SHP77 treated with DMSO at 0.1 percent for 48 hours (cell line): Measurements from ENCODE around the gene IFI27L2.

Experiments used
- DNase-seq: peaks from one replicate; lab custom pipeline; 2025; lab: John Stamatoyannopoulos, UW

Gene IFI27L2

DNA sequence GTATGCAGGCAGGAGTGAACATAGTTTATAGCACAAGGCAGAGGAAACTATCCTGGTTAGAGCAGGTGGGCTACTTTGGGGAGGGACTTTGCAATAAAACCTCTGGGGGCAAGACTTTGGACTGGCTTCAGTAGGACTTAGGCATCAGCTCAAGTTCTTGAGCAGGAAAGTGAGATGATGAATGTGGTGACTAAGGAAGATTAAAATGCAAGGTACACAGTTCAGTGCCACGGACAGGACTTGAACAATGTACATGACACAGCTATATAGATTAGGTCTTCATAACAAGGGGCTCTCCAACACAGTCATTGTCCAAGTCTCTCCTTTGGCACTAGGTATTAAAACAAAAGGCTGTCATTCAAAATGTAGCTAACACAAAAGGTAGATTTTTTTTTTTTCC lies 23.3 kb upstream of the IFI27L2 start:
- no peak for DNase-seq

DNA sequence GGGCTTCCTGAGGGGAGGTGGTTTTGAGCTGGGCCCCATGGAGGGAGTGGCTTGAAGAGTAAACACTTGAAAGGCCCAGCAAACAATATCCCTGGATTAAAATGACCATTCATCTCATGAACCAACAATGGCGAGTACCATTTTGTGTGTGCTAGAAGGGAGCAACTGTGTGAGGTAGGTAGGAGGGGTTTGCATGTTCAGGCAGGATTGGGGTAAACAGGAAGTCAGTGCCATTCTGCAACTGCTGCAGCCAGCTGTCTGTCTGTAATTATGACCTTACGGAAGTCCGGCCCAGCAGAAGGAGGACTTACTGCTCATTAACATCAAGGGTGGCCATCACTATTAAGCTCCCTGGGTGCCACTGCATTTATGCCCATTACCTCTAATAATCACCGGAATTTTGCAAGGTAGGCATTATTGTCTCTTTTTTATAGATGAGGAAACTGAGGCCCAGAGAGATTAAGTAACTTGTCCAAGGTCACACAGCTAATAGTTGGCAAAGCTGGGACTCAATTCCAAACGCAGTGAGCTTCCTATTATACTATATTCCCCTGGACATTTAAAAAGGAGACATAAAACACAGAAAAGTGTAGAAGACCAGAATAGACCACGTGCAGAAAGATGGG lies 16.6 kb upstream of the IFI27L2 start:
- DNase-seq: peak; percentile 95

DNA sequence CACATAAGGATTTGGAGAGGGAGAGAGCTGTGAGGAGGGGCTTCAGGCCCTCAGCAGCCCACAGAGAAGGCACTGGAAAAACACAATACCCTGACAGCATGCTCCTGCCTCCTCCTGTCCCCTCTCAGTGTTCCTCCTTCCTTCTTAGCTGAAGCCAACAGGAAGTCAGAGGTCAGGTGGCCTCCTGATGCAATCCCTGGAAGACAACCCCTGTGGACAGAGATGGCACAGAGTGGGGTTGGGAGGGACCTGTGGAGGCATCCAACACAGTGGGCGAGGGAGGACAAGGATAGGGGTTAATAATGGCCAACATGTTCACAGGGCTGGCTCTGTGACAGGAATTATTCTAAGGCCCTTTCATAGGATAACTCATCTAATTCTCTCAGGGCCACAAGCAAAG lies 15.4 kb upstream of the IFI27L2 start:
- DNase-seq: no peak

DNA sequence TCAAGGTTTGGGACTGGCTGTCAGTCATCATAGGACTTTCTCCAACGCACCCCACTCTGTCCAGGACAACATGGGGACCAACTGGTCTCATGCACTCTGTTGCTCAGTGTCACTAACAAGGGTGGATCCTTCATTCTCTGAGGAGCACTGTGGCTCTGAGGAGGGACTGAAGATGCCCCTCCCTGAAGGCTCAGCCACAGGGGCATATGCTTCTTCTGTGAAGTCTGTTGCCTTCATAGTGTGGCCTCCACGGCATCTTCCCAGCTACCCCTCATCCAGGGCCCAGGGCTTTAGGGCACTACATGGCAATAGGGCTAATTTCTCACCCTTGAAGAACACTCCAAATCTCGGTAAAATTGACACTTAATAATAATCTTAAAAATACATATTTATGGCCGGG lies 14.3 kb upstream of the IFI27L2 start:
- DNase-seq: no peak

DNA sequence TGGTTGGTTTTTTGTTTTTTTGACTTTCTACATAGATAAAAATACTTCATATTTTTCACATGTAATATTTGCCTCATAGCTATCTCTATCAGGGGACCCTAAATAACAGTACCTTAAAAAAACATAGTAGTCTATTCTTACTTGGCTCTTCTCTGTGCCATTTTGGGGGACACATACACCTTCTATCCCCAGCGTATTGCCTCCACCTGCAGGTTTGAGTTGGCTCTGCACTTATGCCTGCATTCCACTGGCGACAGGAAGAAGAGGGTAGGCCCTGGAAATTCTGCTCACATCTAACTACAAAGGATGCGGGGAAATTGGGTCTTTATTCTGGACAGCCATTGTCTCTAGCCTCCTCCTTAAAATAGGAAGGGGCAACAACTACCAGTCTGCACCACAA lies 13.8 kb upstream of the IFI27L2 start:
- DNase-seq: no peak

DNA sequence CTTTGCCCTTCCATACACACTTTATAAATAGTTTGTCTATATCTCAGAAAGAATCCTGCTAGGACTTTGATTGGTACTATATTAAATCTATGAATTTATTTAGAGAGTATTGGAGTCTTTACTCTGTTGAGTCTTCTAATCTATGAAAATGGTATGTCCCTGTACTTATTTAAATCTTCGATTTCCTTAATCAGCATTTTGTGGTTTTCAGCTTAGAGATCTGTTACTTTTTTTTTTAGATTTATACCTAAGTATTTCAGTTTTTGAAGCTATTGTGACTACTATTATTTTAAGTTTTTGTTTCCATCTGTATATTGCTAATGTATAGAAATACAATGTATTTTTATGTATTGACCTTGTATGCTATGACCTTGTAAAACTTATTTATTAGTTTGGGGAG lies 13.4 kb upstream of the IFI27L2 start:
- no peak for DNase-seq

DNA sequence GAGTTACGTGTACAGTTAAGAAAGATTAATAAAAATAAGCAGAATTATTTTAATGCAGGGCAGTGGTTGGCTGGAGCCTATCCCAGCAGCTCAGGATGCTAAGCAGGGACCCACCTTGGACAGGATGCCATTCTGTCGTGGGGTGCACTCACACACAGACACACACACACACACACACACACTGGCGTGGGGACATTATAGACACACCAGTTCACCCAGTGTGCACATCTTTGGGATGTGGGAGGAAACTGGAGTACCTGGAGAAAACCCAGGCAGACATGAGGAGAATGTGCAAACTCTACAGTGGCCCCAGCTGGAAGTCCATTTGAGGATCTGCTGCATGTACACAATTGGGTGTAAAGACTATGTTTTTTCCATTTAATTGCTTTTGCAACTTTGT lies 12.8 kb upstream of the IFI27L2 start:
- DNase-seq: no peak

DNA sequence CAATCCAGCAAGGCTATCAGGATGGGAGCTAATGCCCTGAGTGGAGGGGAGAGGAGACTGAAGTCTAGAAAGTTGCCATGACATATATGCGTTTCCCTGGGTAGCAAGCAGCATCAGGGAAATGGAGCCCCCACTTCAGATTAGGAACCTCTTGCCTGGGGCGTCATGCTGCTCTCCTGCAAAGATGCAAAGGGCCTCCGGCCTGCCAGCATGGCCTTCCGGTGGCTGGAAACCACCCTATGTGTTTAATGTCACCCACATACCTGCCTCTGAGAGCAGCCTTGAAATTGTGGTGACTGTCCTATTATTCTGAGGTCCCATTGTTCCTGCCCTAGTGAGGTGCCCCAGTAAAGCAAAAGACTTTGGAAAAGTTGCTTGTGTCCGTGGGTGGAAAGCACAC lies 10.0 kb upstream of the IFI27L2 start:
- no peak for DNase-seq

GRCh38 chr14:94139006-94139405 lies 9.6 kb upstream of the IFI27L2 start:
- no peak for DNase-seq

DNA sequence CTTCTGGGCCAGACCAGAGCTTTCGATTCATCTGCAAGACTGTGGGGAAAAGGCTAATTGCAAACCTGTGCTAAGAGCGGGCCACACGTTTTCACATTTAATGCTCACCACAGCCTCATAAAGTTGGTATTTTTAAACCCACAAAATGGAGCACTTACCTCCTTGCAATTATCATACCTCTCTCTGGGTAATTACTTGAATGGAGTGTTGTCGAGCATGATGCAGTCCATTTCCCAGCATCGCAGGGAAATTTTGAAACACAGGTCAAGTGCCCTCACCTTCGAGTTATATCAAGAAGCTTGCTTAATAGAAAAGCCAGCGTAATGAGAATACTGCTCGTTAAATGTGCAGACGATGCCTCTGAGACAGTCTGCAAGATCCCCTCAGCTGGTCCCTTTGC lies 8.8 kb upstream of the IFI27L2 start:
- DNase-seq: no peak

DNA sequence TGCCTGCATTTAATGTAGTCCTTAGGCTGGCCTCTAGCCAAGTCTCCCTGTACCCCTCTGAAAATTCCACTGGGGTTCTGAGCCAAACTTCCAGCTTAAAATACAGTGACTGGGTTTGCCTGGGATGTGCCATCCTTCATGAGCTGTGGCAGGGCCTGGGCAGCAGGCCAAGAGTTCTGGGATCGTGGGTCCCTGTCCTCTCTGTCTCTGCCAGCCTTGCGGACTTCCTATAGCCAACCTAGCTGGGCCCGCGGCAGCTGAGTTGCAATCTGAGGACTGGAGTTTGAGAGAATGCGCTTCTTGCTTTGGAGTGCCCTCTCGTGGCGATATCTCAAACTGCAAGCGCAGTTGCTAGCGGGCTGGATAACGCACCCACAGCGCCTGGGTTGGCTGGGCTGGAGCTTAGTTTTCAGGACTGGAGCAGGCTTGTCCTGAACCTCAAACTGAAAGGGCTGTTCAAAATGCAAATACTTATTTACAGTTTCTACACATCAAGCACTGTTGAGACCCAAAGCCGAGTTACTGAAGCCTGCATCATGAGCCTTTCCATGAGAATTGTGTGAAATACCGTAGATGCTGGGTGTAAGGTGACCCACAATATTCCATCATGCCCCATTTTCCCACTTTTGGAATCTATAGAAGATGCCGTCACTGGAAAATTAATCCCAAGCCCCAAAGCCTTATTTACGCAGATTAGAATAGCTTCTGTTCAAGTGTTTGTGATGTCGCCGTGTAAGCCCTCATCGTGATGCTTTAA lies 7.3 kb upstream of the IFI27L2 start:
- peak; percentile 79 for DNase-seq

DNA sequence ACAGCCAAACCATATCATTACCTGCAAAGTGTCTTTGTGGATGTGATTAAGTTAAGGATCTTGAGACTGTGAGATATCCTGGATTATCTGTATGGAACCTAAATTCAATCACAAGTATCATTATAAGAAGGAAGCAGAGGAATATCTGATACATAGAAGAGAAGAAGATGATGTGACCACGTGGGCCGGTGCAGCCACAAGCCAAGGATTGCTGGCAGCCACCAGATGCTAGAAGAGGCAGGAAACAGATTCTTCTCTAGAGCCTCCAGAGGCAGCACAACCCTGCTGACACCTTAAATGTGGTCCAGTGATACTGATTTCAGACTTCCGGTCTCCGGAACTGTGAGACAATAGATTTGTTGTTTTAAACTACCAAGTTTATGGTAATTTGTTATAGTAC lies 6.1 kb upstream of the IFI27L2 start:
- no peak for DNase-seq

DNA sequence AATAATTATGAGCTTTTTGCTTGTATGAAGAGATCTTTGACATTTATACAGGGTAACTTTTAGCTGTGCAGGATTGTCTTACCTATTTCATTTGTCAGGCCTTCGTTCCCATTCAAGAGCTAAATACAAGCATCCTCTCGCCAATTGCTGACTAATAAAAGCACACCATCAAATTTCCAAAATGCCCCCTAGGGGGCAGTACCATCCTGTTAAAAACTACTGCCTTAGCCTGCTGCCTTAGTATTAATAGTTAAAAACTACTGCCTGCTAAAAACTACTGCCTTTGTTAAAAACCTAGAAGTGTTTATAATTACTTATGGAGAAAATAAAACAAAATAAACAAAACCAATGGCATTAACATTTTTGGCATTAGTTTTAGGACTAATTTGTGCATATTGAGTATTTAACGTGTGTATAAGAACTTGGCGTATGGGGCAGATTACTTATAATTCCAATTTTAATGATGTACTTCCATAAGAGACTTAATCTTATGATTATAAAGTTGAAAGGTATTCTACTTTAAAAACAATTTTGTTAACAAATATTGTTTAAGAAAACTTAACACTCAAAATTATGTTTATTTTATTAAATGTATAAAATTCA lies 3.0 kb upstream of the IFI27L2 start:
- DNase-seq: peak; percentile 77

- DNase-seq: peak; percentile 53
Observed at GRCh38 chr14:94129758-94130414, 482 bp upstream of the IFI27L2 start.

DNA sequence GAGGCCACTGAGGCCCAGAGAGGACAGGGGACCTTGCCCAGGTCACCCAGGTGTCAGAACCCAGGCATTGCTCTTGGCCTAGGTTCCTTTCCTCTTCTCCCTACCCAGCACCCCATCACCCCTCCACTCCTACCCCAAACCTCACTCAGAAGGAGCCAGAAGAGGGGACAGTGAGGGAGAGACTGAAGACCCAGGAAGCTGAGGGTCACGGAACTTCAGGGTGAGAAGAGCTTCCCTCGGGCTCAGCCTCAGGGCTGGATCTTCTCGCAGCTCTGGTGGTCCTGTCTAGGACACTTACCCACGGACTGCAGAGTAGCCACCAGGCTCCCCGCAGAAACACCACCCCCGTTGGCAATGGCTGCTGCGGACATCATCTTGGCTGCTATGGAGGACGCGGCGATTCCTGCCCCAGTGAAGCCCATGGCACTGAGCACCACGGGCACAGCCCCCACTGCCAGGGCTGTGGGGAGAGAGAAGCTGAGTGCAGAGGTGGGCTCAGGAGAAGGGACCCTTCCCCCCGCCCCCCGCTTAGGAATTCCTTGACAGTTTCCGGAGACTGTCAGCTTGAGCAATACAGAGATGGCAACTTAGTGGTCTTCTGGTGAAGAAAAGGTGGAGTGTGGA lies 1.1 kb downstream of the IFI27L2 start:
- no peak for DNase-seq

- DNase-seq: no peak
Observed at GRCh38 chr14:94127330-94127729, 2.1 kb downstream of the IFI27L2 start.

DNA sequence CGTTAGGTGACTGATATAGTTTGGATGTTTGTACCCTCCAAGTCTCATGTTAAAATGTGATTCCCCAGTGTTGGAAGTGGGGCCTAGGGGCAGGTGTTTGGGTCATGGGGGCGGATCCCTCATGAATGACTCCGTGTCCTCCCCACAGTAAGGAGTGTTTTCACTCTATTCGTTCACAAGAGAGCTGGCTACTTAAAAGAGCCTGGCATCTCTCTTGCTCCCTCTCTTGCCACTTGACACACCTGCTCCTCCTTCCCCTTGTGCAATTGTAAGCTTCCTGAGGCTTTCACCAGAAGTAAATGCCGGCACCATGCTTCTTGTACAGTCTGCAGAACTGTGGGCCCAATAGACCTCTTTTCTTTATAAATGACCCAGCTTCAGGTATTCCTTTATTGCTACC lies 2.6 kb downstream of the IFI27L2 start:
- no peak for DNase-seq

DNA sequence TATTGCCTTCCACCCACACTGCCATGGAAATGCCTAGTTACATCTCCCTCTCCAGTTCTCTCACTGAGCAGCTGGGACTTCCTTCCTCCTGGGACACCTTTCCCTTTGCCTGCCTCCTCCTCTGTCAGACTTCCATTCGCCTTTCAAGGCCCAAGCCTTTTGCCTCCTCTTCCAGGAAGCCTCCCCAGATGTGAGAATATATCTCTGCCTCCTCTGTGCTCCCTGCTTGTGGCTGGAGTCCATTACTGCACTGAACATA lies 3.1 kb downstream of the IFI27L2 start:
- DNase-seq: no peak

DNA sequence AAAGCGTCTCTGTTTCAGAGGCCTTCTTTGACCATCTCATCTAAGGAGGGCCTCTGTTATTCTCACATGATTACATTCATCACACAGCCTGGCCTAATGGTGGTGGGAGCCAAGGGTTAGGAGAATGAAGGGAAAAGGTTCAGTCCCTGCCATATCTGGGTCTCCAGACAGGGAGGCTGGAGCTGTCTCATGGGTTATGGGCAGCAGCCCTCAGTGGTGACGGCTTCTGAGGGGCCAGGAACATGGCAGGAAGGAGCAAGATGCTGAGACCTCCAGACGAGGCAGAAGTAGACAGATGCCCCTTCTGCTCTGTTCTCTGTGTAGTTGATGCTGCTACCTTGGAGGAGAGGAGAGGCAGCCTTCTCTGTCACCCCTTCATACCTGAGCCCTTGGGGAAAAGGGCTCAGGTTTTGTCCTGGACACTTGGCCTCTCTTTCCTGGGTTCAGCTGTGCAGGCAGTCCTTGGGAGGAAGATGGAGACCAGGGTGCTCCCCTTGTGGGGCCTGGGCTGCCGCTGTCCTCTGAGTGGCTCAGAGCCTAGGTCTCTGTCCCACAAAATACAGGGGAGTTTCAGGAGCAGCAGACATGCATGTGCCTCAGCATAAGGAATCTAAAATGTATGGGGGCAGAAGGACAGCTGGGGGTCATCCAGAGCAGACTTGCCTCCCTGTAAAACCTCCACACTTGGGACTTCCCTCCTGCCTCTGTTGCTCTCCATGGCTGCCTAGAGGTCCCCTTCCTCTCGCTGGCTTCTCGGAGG lies 3.6 kb downstream of the IFI27L2 start:
- no peak for DNase-seq

DNA sequence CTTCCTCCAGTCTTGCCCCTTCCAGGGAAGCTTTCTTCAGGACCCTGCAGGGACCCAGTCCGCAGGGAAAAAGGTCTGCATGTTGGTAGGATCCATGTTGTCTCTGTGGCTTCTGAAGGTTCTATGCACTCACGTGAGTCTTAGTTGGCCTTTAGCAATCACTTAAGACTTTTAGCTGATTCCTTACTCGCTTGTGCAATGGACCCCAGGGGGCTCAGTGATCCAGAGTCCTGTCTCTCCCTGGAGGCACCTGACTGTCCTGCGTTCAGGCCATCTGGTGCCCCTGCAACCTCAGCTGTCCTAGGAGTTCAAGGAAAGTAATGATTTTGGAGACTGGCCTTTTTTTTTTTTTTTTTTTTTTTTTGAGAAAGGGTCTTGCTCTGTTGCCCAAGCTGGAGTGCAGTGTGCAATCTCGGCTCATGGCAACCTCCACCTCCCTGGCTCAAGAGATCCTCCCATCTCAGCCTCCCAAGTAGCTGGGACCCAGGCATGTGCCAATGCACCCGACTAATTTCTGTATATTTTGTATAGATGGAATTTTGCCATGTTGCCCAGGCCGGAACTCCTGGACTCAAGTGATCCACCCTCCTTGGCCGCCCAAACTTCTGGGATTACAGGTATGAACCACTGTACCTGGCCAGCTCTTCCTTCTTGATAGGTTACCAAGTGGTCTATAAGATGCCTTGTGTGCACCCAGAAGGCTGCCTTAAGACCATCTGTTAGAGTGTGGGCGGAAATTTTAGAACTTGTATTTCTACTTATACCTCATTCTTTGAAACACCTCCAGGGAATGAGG lies 4.6 kb downstream of the IFI27L2 start:
- DNase-seq: no peak

DNA sequence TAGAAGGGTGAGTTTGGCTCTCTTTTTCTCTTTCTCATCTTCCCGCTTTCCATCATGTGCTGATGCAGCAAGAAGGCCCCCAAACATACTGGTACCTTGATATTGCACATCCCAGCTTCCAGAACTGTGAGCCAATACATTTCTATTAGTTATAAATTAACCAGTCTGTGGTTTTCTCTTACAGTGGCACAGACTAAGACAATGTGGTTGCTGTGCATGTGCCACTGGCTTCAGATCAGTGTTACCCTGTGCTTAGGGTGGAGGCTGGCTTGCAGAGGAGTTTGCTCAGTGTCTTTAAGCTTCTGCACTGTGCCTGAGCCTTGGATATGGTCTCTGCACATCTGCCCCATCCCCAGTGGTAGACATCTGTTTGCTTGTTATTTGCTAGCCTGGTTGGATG lies 5.5 kb downstream of the IFI27L2 start:
- DNase-seq: no peak
